GM15510 (cell line): ENCODE measurements around the gene CCDC148.

ENCODE experiments used
- POLR2A ChIP-seq: IDR thresholded peaks from 3 replicates; pipeline ENCODE4 v1.6.1; 2011; ENCODE audit warnings: borderline replicate concordance; ENCODE audit not compliant: insufficient read length; ENCODE audit errors: extremely low read depth

The CCDC148 gene

GRCh38 chr2:158488442-158489216 is 32.1 kb upstream of the CCDC148 start:
- TF ChIP-seq POLR2A, result no peak

- TF ChIP-seq POLR2A, result no peak
These were observed 30.9 kb upstream of the CCDC148 start for GRCh38 chr2:158487419-158487818.

DNA sequence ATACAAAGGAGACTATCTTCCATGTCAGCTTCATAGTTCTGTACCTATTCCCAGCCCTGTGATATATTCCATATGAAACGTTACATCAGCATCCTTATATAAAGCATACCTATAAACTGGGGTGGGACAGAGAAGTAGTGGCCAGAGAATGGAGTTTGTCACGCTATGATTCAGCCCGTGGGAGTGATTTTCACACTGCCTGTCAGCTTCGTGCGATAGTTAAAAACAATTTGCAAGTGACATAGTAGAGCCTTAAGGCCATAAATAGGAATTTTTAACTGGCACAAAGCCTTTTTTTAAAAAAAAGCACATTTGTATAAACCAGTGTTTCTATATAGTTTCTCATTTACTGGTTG is 30.4 kb upstream of the CCDC148 start:
- no peak for TF ChIP-seq POLR2A

- TF ChIP-seq POLR2A, result no peak
These were observed 29.8 kb upstream of the CCDC148 start for GRCh38 chr2:158486150-158486969.

DNA sequence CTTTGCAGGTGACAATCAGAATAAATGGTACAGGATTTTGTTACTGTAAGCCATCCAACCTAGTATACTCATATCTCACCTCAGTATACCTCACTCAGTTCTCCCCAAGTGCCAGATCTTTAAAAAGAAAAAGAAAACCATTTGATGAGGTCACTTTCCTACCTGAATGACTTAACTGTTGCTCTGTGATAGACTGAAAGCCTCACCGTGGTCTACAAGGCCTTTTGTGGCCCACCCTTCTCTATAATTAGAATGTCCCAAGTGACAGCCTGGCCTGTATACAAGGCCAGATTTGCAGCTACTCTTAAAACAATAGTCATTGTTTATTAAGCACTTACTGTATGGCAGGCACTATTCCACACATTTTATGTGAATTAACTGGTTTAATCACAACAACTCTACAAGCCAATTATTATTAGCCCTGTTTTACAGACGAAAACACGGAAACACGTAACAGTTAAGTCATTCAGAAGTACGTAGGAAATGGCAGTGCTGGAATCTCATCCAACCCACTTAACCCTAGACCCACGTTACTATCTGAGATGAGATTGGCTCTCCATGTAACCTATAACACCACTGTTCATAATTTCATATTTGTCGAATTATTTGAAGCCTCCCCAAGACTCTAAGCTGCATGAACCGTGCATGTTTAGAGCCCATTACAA is 28.5 kb upstream of the CCDC148 start:
- TF ChIP-seq POLR2A, result no peak

DNA sequence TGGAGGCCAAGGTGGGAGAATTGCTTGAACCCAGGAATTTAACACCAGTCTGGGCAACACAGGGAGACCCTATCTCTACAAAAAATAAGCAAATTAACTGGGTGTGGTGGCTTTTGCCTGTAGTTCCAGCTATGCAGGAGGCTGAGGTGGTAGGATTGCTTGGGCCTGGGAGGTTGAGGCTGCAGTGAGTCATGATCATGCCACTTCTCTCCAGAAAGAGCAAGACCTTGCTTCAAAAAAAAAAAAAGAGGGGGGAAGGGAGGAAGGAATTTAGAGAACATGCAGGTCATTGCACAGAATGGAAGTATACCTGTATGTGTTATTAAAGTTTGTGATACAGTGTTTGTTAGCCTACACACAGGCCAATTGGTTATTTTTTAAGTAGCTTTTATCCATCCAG is 26.0 kb upstream of the CCDC148 start:
- no peak for TF ChIP-seq POLR2A

- TF ChIP-seq POLR2A, result no peak
These were observed 24.6 kb upstream of the CCDC148 start for GRCh38 chr2:158481116-158481515.

DNA sequence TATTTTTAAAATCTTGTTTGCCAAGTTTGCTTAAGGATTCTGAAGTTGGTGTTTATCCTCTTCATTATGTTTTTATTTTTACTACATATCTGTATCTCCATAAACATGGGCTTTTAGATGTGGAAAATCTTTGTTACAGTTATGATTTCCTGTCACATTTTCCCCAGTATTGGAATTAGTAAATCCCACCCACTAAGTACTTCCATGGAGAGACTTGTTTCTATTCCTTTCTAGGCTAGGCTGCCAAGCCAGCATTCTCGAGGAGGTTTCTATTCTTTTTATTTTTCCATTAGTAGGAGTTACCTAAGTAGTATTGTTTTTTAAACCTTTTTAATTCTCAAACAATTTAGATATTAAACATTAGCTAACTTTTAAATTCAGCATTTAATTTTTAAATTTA is 22.3 kb upstream of the CCDC148 start:
- no peak for TF ChIP-seq POLR2A

DNA sequence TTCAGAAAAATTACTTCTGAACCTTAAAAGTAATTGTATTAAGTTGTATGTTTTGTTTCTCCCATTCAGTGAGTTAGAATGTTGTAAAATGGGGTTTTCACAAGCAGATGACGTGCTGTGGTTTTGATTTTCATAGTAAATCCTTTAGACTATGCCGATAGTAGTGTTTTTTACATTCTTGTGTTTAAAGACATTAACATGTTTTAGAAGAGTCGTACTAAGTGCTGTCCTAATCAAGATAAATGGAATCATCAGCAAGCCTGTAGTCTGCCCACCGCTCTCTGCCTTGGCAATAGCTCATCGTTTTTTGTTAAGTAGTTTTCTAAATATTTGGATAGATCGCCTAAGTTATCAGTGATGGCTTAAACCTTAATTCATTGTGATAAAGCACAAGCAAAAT is 21.7 kb upstream of the CCDC148 start:
- no peak for TF ChIP-seq POLR2A

GRCh38 chr2:158477202-158477601 is 20.6 kb upstream of the CCDC148 start:
- TF ChIP-seq POLR2A, result no peak

GRCh38 chr2:158473719-158474392 is 17.3 kb upstream of the CCDC148 start:
- no peak for TF ChIP-seq POLR2A

- TF ChIP-seq POLR2A, result no peak
These were observed 10.7 kb upstream of the CCDC148 start for GRCh38 chr2:158467248-158467647.

DNA sequence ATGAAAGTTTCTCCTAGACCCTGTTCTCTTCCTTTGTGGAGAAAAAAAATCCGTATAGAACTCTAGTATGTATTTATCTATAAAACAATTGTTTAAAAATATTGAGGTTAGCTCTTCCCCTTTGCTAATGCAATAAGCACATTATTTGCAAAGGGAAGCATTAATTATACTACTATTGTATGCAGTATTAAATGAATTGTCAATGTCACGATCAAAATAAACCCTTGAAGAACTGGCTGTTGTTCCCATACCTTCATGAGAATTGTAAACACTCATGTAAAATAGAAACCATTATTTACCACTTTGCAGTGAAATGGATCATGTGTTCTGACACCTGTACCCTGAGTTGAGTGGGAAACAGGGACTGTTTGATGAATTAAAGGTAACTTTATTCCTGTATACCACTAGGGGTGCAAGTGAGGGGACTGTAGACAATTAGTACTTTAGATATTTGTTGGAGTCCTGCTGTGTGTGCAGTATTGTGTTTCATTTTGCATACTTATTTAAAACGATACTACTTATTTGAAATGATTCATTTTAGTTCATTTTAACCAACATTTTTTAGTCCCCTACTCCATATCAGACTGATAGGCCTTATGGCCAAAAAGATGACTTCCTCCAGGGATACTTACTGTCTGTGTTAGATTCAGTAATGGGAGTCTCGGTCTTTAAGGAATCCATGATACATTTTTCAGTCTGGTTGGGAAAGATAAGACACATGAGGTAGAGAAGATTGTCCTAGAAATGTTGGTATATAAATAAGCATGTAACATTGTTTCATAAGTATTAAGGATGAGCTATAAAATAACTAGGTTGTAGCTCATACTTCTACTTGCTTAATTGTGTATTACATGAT is 8.1 kb upstream of the CCDC148 start:
- no peak for TF ChIP-seq POLR2A

- TF ChIP-seq POLR2A, result no peak
These were observed 7.0 kb upstream of the CCDC148 start for GRCh38 chr2:158463496-158464095.
